NCI-H2107 treated with DMSO at 0.1 percent for 48 hours (cell line): Measurements from ENCODE around the gene OXT.

Experiments
- DNase-seq: peaks from one replicate; lab custom pipeline; 2025; ENCODE audit not compliant: unreplicated experiment; lab: John Stamatoyannopoulos, UW

The OXT gene

GRCh38 chr20:3084283-3084985, 13.0 kb downstream of the OXT start, which contains the start of gene AVP:
AVP (minus strand) TSS chr20:3084724; CDS start chr20:3084674, 50 bp downstream.
- DNase-seq: no peak

- no peak for DNase-seq
These were observed 13.6 kb downstream of the OXT start for GRCh38 chr20:3084986-3085360.

GRCh38 chr20:3085571-3086072, 14.2 kb downstream of the OXT start:
- DNase-seq: no peak

- DNase-seq: no peak
These were observed 16.6 kb downstream of the OXT start for GRCh38 chr20:3088031-3088430.

- no peak for DNase-seq
These were observed 19.1 kb downstream of the OXT start for GRCh38 chr20:3090565-3090964.

GRCh38 chr20:3092611-3093379, 21.4 kb downstream of the OXT start:
- no peak for DNase-seq

GRCh38 chr20:3093861-3094361, 22.5 kb downstream of the OXT start:
- no peak for DNase-seq

GRCh38 chr20:3094848-3095629, 23.6 kb downstream of the OXT start:
- DNase-seq: no peak

GRCh38 chr20:3100480-3100879, 29.1 kb downstream of the OXT start:
- no peak for DNase-seq

GRCh38 chr20:3101251-3101650, 29.8 kb downstream of the OXT start:
- no peak for DNase-seq

GRCh38 chr20:3101737-3102574, 30.5 kb downstream of the OXT start:
- DNase-seq: no peak

- no peak for DNase-seq
These were observed 31.4 kb downstream of the OXT start for GRCh38 chr20:3102575-3103368.

GRCh38 chr20:3103369-3104032, 32.1 kb downstream of the OXT start:
- no peak for DNase-seq

- DNase-seq: peak; percentile 59
These were observed 34.1 kb downstream of the OXT start for GRCh38 chr20:3105256-3106137.

- no peak for DNase-seq
These were observed 34.8 kb downstream of the OXT start for GRCh38 chr20:3106185-3106584.

- DNase-seq: peak; percentile 72
These were observed 35.4 kb downstream of the OXT start for GRCh38 chr20:3106658-3107463.

- DNase-seq: no peak
These were observed 36.1 kb downstream of the OXT start for GRCh38 chr20:3107464-3108025.
